Loucy (cell line): ENCODE data around the gene PPP2R2B.

ENCODE experiments used
- H2AFZ ChIP-seq: fragments of 200-600 bp; sonication (generic); 2 replicates; pipeline ENCODE4 v1.6.0; 2016; ENCODE audit warnings: antibody characterized with exemption, mild to moderate bottlenecking, low read length, moderate library complexity
- H3F3A ChIP-seq: fragments of 200-600 bp; 2 replicates; pipeline ENCODE4 v1.6.0; 2016; ENCODE audit warnings: antibody characterized with exemption, low read depth, mild to moderate bottlenecking
- H3K27me3 ChIP-seq: fragments of 200-600 bp; sonication (generic); 2 replicates; pipeline ENCODE4 v1.6.1; 2014; ENCODE audit warnings: low read length, mild to moderate bottlenecking; ENCODE audit not compliant: insufficient read depth, poor library complexity, severe bottlenecking
- H3K36me3 ChIP-seq: fragments of 200-600 bp; sonication (generic); 2 replicates; pipeline ENCODE4 v1.6.1; 2016; ENCODE audit warnings: low read length; ENCODE audit not compliant: insufficient read depth
- H3K4me1 ChIP-seq: fragments of 200-600 bp; sonication (generic); 2 replicates; pipeline ENCODE4 v1.5.1; 2014; ENCODE audit warnings: low read length, mild to moderate bottlenecking; ENCODE audit not compliant: insufficient read depth, poor library complexity, severe bottlenecking
- H3K4me2 ChIP-seq: fragments of 200-600 bp; sonication (generic); 2 replicates; pipeline ENCODE4 v1.6.0; 2014; ENCODE audit warnings: antibody characterized with exemption, low read length, low read depth, mild to moderate bottlenecking; ENCODE audit not compliant: poor library complexity, severe bottlenecking
- H3K4me3 ChIP-seq: fragments of 200-600 bp; sonication (generic); 2 replicates; pipeline ENCODE4 v1.5.1; 2014; ENCODE audit warnings: low read length, mild to moderate bottlenecking, mixed read lengths; ENCODE audit not compliant: poor library complexity, severe bottlenecking
- H3K79me2 ChIP-seq: fragments of 200-600 bp; sonication (generic); 2 replicates; pipeline ENCODE4 v1.6.1; 2014; ENCODE audit warnings: low read length; ENCODE audit not compliant: insufficient read depth
- H3K9ac ChIP-seq: fragments of 200-600 bp; sonication (generic); 2 replicates; pipeline ENCODE4 v1.6.0; 2014; ENCODE audit warnings: mild to moderate bottlenecking, low read depth, low read length, moderate library complexity; ENCODE audit not compliant: poor library complexity, severe bottlenecking
- H3K9me2 ChIP-seq: fragments of 200-600 bp; sonication (generic); replicated peaks from 2 replicates; pipeline ENCODE4 v1.6.1; 2016; ENCODE audit warnings: low read depth, low read length, mixed read lengths
- H3K9me3 ChIP-seq: fragments of 200-600 bp; sonication (generic); 2 replicates; pipeline ENCODE4 v1.6.1; 2014; ENCODE audit warnings: mild to moderate bottlenecking, antibody characterized with exemption, low read length, low read depth; ENCODE audit not compliant: insufficient read depth
- H4K20me1 ChIP-seq: fragments of 200-600 bp; sonication (generic); 2 replicates; pipeline ENCODE4 v1.6.0; 2014; ENCODE audit warnings: antibody characterized with exemption, low read length, mild to moderate bottlenecking; ENCODE audit not compliant: insufficient read depth, poor library complexity, severe bottlenecking
- EZH2phosphoT487 ChIP-seq: fragments of 200-600 bp; IDR thresholded peaks from 2 replicates; pipeline ENCODE4 v1.6.1; 2018; ENCODE audit warnings: antibody characterized with exemption, mild to moderate bottlenecking, moderate library complexity, borderline replicate concordance
- TF ChIP-seq, protein P1 (sequence below): fragments of 200-600 bp; sonication (generic); conservative IDR thresholded peaks from 2 replicates; pipeline ENCODE4 v1.5.1; 2014; ENCODE audit warnings: mild to moderate bottlenecking, antibody characterized with exemption, low read length

The PPP2R2B gene

DNA sequence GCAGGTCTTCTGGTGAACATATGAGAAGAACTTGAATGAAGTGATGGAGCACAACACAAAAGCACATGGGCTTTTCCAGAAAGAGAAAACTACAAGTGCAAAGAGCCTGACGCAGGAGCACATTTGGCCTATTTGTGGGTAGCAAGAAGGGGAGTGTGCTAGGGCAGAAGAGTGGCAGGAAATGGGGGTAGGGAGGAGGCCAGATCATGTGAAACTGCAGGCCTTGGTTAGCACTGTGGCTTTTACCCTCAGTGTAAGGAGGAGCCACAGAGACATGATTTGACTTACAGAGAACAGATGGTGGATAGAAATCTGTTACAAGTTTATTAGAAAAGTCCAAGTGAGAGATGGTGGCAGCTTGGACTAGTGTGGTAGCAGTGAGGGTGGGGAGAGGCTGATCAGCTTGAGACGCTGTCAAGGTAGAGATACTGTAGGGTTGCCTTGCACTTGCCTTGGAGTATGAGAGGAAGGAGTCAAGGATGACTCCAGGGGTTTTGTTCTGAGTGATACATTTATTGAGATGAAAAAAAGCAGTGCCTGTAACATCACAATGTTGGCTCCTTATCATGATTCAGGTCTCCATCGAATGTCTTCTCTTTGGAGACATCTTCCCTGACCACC lies 126.7 kb downstream of the PPP2R2B start:
- Histone ChIP-seq H3K79me2 (no peaks in the 10 kb centered on the region), H3K36me3 (no peaks in the 10 kb centered on the region), H4K20me1 (no peaks in the 10 kb centered on the region), H3F3A (no peaks in the 10 kb centered on the region), H2AFZ (peak overlapping the region; percentile 59; the same call in 1 of the 2 replicates), H3K9me2 (no peaks in the 10 kb centered on the region), H3K9me3 (no peaks in the 10 kb centered on the region), H3K4me1 (peaks cover 35% of the 10 kb centered on the region), H3K4me3 (peak overlapping the region; percentile 27), H3K27me3 (no peaks in the 10 kb centered on the region), H3K9ac (no peak overlapping the region), H3K4me2 (peak overlapping the region; percentile 52)
- no peak for TF ChIP-seq EZH2phosphoT487
- TF ChIP-seq, protein P1, sequence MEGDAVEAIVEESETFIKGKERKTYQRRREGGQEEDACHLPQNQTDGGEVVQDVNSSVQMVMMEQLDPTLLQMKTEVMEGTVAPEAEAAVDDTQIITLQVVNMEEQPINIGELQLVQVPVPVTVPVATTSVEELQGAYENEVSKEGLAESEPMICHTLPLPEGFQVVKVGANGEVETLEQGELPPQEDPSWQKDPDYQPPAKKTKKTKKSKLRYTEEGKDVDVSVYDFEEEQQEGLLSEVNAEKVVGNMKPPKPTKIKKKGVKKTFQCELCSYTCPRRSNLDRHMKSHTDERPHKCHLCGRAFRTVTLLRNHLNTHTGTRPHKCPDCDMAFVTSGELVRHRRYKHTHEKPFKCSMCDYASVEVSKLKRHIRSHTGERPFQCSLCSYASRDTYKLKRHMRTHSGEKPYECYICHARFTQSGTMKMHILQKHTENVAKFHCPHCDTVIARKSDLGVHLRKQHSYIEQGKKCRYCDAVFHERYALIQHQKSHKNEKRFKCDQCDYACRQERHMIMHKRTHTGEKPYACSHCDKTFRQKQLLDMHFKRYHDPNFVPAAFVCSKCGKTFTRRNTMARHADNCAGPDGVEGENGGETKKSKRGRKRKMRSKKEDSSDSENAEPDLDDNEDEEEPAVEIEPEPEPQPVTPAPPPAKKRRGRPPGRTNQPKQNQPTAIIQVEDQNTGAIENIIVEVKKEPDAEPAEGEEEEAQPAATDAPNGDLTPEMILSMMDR = no peak

GRCh38 chr5:146751054-146751453 lies 127.5 kb downstream of the PPP2R2B start:
- H3K36me3 ChIP-seq = no peaks in the 10 kb centered on the region
- no peak overlapping the region for H3K4me3 ChIP-seq
- 0 out of 2 replicates have a peak overlapping the region, but pooled peaks have one; percentile 59 for H2AFZ ChIP-seq
- H3F3A ChIP-seq = no peaks in the 10 kb centered on the region
- TF ChIP-seq, protein P1 = no peak
- TF ChIP-seq EZH2phosphoT487 = no peak
- no peaks in the 10 kb centered on the region for H4K20me1 ChIP-seq
- H3K79me2 ChIP-seq = no peaks in the 10 kb centered on the region
- peaks cover 35% of the 10 kb centered on the region for H3K4me1 ChIP-seq
- H3K9me3 ChIP-seq = no peaks in the 10 kb centered on the region
- H3K27me3 ChIP-seq = no peaks in the 10 kb centered on the region
- H3K4me2 ChIP-seq = no peak overlapping the region
- no peak overlapping the region for H3K9ac ChIP-seq
- no peaks in the 10 kb centered on the region for H3K9me2 ChIP-seq

- no peaks in the 10 kb centered on the region for H3K27me3 ChIP-seq
- no peaks in the 10 kb centered on the region for H3K9me2 ChIP-seq
- no peaks in the 10 kb centered on the region for H4K20me1 ChIP-seq
- H3F3A ChIP-seq = no peaks in the 10 kb centered on the region
- TF ChIP-seq EZH2phosphoT487 = no peak
- TF ChIP-seq, protein P1 = no peak
- no peak overlapping the region for H3K4me2 ChIP-seq
- no peak overlapping the region for H3K9ac ChIP-seq
- H2AFZ ChIP-seq = no peak overlapping the region
- no peak overlapping the region for H3K4me3 ChIP-seq
- no peaks in the 10 kb centered on the region for H3K9me3 ChIP-seq
- H3K4me1 ChIP-seq = peaks cover 28% of the 10 kb centered on the region
- no peaks in the 10 kb centered on the region for H3K79me2 ChIP-seq
- no peaks in the 10 kb centered on the region for H3K36me3 ChIP-seq
Measured at GRCh38 chr5:146748533-146748932, 130.0 kb downstream of the PPP2R2B start.
